GM23248 (cell line): Measurements from ENCODE around the gene CYP2A6. TPM values are rescaled to one million over a fixed set of nuclear protein-coding genes. Genes with fewer than 3 reads are reported as not detected.
"Not testable (repeated sequence)": the region's sequence is repeated elsewhere in the genome, so short reads cannot be mapped to it uniquely, and the experiment has no call there.

Source experiments
- DNase-seq: peaks from one replicate; pipeline ENCODE4 v3.0.0-alpha.2; 2015
- H2AFZ ChIP-seq: fragments of 200-600 bp; sonication (generic); 2 replicates; pipeline ENCODE4 v1.6.1; 2016; ENCODE audit warnings: antibody characterized with exemption
- H3F3A ChIP-seq: fragments of 200-600 bp; sonication (generic); 2 replicates; pipeline ENCODE4 v1.6.1; 2016; ENCODE audit warnings: mild to moderate bottlenecking, antibody characterized with exemption, mixed run types; ENCODE audit not compliant: insufficient read depth
- H3K27ac ChIP-seq: fragments of 200-600 bp; sonication (generic); 2 replicates; pipeline ENCODE4 v1.5.1; 2016; ENCODE audit warnings: mild to moderate bottlenecking
- H3K27me3 ChIP-seq: fragments of 200-600 bp; sonication (generic); replicated peaks from 2 replicates; pipeline ENCODE4 v1.6.1; 2016; ENCODE audit warnings: mild to moderate bottlenecking; ENCODE audit not compliant: insufficient read depth
- H3K36me3 ChIP-seq: fragments of 200-600 bp; sonication (generic); 2 replicates; pipeline ENCODE4 v1.6.1; 2016; ENCODE audit warnings: low read depth, mild to moderate bottlenecking
- H3K4me1 ChIP-seq: fragments of 200-600 bp; sonication (generic); 2 replicates; pipeline ENCODE4 v1.6.1; 2016; ENCODE audit warnings: mild to moderate bottlenecking; ENCODE audit not compliant: insufficient read depth
- H3K4me2 ChIP-seq: fragments of 200-600 bp; sonication (generic); one replicate; pipeline ENCODE4 v1.6.1; 2016; ENCODE audit warnings: mild to moderate bottlenecking; ENCODE audit not compliant: unreplicated experiment
- H3K4me3 ChIP-seq: fragments of 200-600 bp; sonication (generic); 2 replicates; pipeline ENCODE4 v1.5.1; 2016; ENCODE audit warnings: mild to moderate bottlenecking
- H3K79me2 ChIP-seq: fragments of 200-600 bp; sonication (generic); 2 replicates; pipeline ENCODE4 v1.6.1; 2016; ENCODE audit warnings: mild to moderate bottlenecking; ENCODE audit not compliant: insufficient read depth
- H3K9ac ChIP-seq: fragments of 200-600 bp; sonication (generic); 2 replicates; pipeline ENCODE4 v1.6.1; 2016; ENCODE audit warnings: mild to moderate bottlenecking
- H3K9me2 ChIP-seq: fragments of 200-600 bp; sonication (generic); 2 replicates; pipeline ENCODE4 v1.6.1; 2016; ENCODE audit warnings: mixed run types, mild to moderate bottlenecking, moderate library complexity; ENCODE audit not compliant: insufficient read depth
- H3K9me3 ChIP-seq: fragments of 200-600 bp; sonication (generic); one replicate; pipeline ENCODE4 v1.6.1; 2017; ENCODE audit warnings: low read depth
- H4K20me1 ChIP-seq: fragments of 200-600 bp; sonication (generic); 2 replicates; pipeline ENCODE4 v1.6.0; 2016; ENCODE audit not compliant: insufficient read depth
- EZH2 ChIP-seq: fragments of 200-600 bp; sonication (generic); IDR thresholded peaks from 2 replicates; pipeline ENCODE4 v1.6.1; 2018; ENCODE audit warnings: antibody characterized with exemption, mild to moderate bottlenecking; ENCODE audit not compliant: insufficient read depth, poor library complexity, severe bottlenecking
- EZH2phosphoT487 ChIP-seq: fragments of 200-600 bp; sonication (generic); IDR thresholded peaks from 2 replicates; pipeline ENCODE4 v1.6.1; 2018; ENCODE audit warnings: antibody characterized with exemption, moderate library complexity, mild to moderate bottlenecking, low read depth; ENCODE audit not compliant: insufficient read depth
- WGBS, 2 experiments: methylation state at CpG; one replicate each; pipeline ENCODE4 v1.1.6; 2015 to 2017; ENCODE audit warnings: low lambda C conversion rate in 2 of 2, low coverage in 1 of 2; ENCODE audit errors: missing lambda C conversion rate in 2 of 2; 5-methylcytosine and 5-hydroxymethylcytosine counted together
- in situ Hi-C: fragments of 300-500 bp; cut with MboI; formaldehyde crosslinking; loops from 2 replicates; pipeline ENCODE4 v1.15.0; 2020
- polyA plus RNA-seq: library from polyadenylated mRNA; unstranded; fragments of >200 nt; fragmentation: Nextera tagmentation; extraction: Ambion mirVana; gene quantifications from 2 replicates; pipeline ENCODE4 v1.2.1, GENCODE V29; 2016
- total RNA-seq: library from RNA; depleted of rRNA; stranded (reverse); fragments of >200 nt; shearing (Covaris generic); gene quantifications from 2 replicates; pipeline ENCODE4 v1.2.3, GENCODE V29; 2014

Gene CYP2A6
- total and polyA plus RNA-seq, 2 experiments from 2014 or later: not detected

GRCh38 chr19:40862333-40862732, 12.1 kb upstream of the CYP2A6 start:
- Histone ChIP-seq H3K9ac (no peak overlapping the region), H3K4me2 (no peak overlapping the region), H3K36me3 (no peaks in the 10 kb centered on the region), H3K9me2 (no peaks in the 10 kb centered on the region), H3K27me3 (no peaks in the 10 kb centered on the region), H3K27ac (no peak overlapping the region), H3K4me3 (no peak overlapping the region), H2AFZ (no peak overlapping the region), H3K9me3 (no peaks in the 10 kb centered on the region), H3F3A (no peaks in the 10 kb centered on the region), H4K20me1 (no peaks in the 10 kb centered on the region), H3K4me1 (no peaks in the 10 kb centered on the region), H3K79me2 (no peaks in the 10 kb centered on the region)
- no peak for TF ChIP-seq EZH2phosphoT487
- TF ChIP-seq EZH2: no peak
- DNase-seq: no peak
- WGBS, 2 experiments: 77 to 81% methylated on average over 3 of the region's 3 CpGs
- in situ Hi-C loops: no loop called here

GRCh38 chr19:40858109-40858508, 7.9 kb upstream of the CYP2A6 start:
- H3K79me2 ChIP-seq: no peaks in the 10 kb centered on the region
- no peaks in the 10 kb centered on the region for H3F3A ChIP-seq
- no peak for DNase-seq
- no peaks in the 10 kb centered on the region for H3K9me3 ChIP-seq
- no peak overlapping the region for H2AFZ ChIP-seq
- in situ Hi-C loops: no loop called here
- no peak overlapping the region for H3K4me2 ChIP-seq
- H3K27me3 ChIP-seq: no peaks in the 10 kb centered on the region
- no peak overlapping the region for H3K4me3 ChIP-seq
- no peaks in the 10 kb centered on the region for H3K9me2 ChIP-seq
- TF ChIP-seq EZH2 (no peak), EZH2phosphoT487 (no peak)
- H3K9ac ChIP-seq: no peak overlapping the region
- no peaks in the 10 kb centered on the region for H4K20me1 ChIP-seq
- H3K27ac ChIP-seq: no peak overlapping the region
- no peaks in the 10 kb centered on the region for H3K4me1 ChIP-seq
- no peaks in the 10 kb centered on the region for H3K36me3 ChIP-seq
- WGBS, 2 experiments: 76 to 77% methylated on average over 5 of the region's 5 CpGs

- H3K27ac ChIP-seq, H3K4me3 ChIP-seq, DNase-seq, in situ Hi-C loops, H3K79me2 ChIP-seq, H4K20me1 ChIP-seq, H3K36me3 ChIP-seq, H3K9ac ChIP-seq, H3F3A ChIP-seq, H3K9me2 ChIP-seq, H3K4me1 ChIP-seq, H2AFZ ChIP-seq, H3K9me3 ChIP-seq, H3K4me2 ChIP-seq: not testable (repeated sequence)
- 58% methylated on average over 2 of the region's 3 CpGs for WGBS, 2 experiments
- peaks cover 11% of the 10 kb centered on the region; the same call in 1 of the 2 replicates for H3K27me3 ChIP-seq
Measured at GRCh38 chr19:40852467-40853152, 2.4 kb upstream of the CYP2A6 start.

GRCh38 chr19:40846722-40847121, 3.5 kb downstream of the CYP2A6 start:
- H3K9me2 ChIP-seq, H3K4me3 ChIP-seq, H3F3A ChIP-seq, H3K4me2 ChIP-seq, H4K20me1 ChIP-seq, H3K9ac ChIP-seq, H3K27ac ChIP-seq, in situ Hi-C loops, H3K9me3 ChIP-seq, DNase-seq, H2AFZ ChIP-seq, H3K4me1 ChIP-seq, H3K79me2 ChIP-seq, H3K36me3 ChIP-seq: not testable (repeated sequence)
- WGBS, 2 experiments: 48 to 49% methylated on average over 8 of the region's 8 CpGs
- H3K27me3 ChIP-seq: peaks cover 11% of the 10 kb centered on the region; the same call in 1 of the 2 replicates

GRCh38 chr19:40843653-40844052, 6.6 kb downstream of the CYP2A6 start:
- DNase-seq, H3K4me3 ChIP-seq, H3K4me1 ChIP-seq, H3K79me2 ChIP-seq, H2AFZ ChIP-seq, H3K4me2 ChIP-seq, H3F3A ChIP-seq, H3K9me2 ChIP-seq, H3K36me3 ChIP-seq, H4K20me1 ChIP-seq, H3K9ac ChIP-seq, H3K9me3 ChIP-seq, H3K27ac ChIP-seq, in situ Hi-C loops: not testable (repeated sequence)
- WGBS, 2 experiments: 23 to 30% methylated on average over 13 to 18 of the region's 19 CpGs
- H3K27me3 ChIP-seq: peaks cover 10% of the 10 kb centered on the region; the same call in 1 of the 2 replicates

GRCh38 chr19:40842997-40843652, 7.1 kb downstream of the CYP2A6 start:
- 63 to 66% methylated on average over 9 of the region's 12 CpGs for whole genome bisulfite sequencing, 2 experiments

GRCh38 chr19:40842012-40842411, 8.2 kb downstream of the CYP2A6 start:
- H3K4me2 ChIP-seq, H3K79me2 ChIP-seq, H2AFZ ChIP-seq, H3K4me3 ChIP-seq, H3K9me2 ChIP-seq, H3K9ac ChIP-seq, H3K27me3 ChIP-seq, H3K27ac ChIP-seq, H3K36me3 ChIP-seq, H3K4me1 ChIP-seq, H3K9me3 ChIP-seq, in situ Hi-C loops, H4K20me1 ChIP-seq, H3F3A ChIP-seq, DNase-seq: not testable (repeated sequence)
- 70 to 81% methylated on average over 3 of the region's 3 CpGs for WGBS, 2 experiments

More at GRCh38 chr19:40842997-40843652, 7.1 kb downstream of the CYP2A6 start:
- DNase-seq, H3K9me2 ChIP-seq, H3K4me2 ChIP-seq, H3K9ac ChIP-seq, H3K79me2 ChIP-seq, H4K20me1 ChIP-seq, H3K9me3 ChIP-seq, H3F3A ChIP-seq, H3K27me3 ChIP-seq, H3K27ac ChIP-seq, in situ Hi-C loops, H3K4me3 ChIP-seq, H2AFZ ChIP-seq, H3K36me3 ChIP-seq, H3K4me1 ChIP-seq: not testable (repeated sequence)
